Measurements from ENCODE around the gene CACNA1C.
"Not testable (repeated sequence)": the region's sequence is repeated elsewhere in the genome, so short reads cannot be mapped to it uniquely, and the experiment has no call there.

The CACNA1C gene

DNA sequence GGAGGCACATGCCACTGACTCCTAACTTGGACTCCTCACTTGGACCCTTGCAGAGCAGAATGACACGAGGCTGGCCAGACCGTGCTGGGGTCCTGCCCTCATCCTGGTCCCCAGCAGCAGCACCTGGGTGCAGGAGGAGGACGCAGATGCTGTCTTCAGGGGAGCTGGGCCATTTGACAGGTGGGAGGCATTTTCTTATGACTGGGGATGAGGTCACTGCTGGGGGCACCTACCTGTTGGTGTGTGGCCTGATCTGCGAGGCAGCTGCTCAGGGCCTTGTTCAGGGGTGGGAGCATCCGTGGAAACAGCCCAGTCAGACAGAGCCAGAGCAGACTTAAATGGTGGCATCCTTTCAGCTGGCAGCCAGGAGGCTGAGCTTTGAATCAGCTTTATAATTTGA, 57.3 kb downstream of the CACNA1C start:
- FAIRE-seq (no peak), DNase-seq (ENCODE audit: insufficient read length, low spot score) (no peak)

DNA sequence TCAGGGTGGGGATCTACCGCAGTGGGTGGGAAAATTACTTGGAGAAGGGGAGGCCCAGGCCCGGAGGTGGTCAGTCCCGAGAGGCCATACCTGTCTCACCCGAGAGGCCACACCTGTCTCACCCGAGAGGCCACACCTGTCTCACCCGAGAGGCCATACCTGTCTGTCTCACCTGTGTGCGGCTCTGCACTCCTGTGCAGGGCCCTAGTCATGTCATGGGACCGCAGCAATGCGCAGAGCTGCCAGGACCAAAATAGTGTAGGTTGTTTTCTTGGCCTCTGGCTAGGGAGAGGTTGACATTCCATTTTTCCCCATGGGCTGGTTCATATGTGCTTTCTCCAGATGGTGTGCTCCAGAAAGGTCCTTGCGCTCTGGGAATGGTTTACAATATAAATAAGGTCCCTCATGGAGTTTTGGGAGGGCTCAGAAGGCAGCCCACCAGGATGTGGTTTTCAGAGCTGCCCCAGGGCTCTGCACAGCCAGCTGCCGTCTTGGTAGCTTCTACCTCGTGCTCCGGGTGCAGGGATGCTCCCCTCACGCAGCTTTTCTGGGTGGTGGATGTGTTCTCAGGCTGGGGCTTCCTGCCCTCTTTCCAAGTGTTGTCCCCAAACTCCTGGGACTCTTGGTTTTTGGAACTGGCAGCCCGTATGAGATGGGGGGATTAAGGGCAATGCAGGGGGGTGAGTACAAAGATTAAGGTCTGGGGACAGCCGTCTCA, 58.2 kb downstream of the CACNA1C start:
- FAIRE-seq (no peak), DNase-seq (ENCODE audit: insufficient read length, low spot score) (no peak)

DNA sequence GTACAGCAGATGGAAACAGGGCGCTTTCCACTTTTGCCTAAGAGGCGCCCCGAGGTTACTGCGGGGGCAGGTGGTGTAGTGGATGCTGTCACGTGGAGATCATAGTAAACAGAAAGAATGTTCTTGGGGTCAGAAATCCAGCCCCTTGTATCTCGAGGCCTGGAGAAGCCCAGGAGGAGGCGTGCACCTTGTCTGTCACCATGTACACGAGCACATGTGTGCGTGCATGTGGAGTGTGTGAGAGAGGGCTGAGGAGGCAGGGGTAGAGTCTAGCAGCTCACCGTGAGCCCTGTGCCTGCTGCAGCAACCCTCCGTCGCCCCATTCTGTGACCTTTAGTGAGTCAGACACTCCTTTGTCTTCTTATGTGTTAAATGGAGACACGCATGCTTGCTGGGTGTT, 59.0 kb downstream of the CACNA1C start:
- DNase-seq (ENCODE audit: insufficient read length, low spot score) = no peak
- no peak for FAIRE-seq

DNA sequence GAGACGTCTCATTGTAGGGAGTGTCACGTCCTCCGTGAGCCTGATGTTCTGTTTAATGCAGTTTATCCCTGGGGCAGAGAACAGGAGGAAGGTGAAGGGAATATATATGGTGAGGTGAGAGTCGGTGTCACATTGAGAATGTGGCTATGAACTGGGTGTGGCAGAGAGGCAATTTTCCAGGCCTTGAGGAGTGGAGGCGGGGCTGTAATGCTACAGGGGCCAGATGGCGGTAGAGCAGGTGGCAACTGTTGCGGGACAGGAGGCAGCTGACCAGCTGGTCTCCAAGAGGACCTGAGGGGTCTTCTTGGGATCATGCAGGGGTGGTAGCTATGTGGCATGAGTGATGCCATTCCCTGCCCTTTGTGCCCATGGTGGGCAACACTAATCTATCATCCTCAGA, 59.6 kb downstream of the CACNA1C start:
- no peak for DNase-seq (ENCODE audit: insufficient read length, low spot score)

DNA sequence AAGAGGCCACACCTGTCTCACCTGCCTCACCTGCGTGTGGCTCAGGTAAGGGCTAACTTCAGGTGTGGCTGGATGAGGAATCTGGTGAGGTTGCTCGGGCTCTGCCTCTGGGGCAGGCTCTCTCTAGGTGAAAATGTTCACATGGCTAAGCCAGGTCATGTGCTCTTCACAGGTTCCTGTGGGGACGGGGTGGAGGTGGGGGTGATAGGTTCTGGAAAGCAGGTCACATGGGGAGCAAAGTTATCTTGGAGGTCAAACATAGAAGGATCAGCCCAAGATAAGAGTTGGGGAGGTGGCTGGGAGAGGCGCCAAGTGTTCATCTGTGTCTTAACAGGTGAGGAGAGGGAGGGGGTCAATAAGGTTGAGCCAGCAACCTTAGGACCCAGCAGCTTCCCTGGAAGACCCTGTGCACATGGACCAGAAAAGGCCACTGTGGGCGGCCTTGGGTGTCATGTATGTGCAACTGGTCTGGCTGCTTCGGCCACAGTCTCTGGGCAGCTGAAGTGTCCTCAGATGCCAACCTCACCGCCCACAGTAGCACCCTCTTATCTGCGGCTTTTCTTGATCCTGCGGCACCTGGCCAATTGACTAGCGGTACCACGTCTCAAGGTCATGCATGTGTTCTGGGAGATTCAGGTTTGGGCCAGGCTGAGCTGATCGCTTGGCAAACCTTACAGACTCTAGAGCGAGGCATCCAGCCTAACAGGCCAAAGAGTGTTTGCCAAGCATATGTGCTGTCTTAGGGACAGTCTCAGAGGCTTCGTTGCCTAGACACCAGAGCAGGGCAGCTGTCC, 60.5 kb downstream of the CACNA1C start:
- FAIRE-seq (no peak), DNase-seq (ENCODE audit: insufficient read length, low spot score) (no peak)

More for the DNA sequence above, 59.6 kb downstream of the CACNA1C start:
- FAIRE-seq = no peak

DNA sequence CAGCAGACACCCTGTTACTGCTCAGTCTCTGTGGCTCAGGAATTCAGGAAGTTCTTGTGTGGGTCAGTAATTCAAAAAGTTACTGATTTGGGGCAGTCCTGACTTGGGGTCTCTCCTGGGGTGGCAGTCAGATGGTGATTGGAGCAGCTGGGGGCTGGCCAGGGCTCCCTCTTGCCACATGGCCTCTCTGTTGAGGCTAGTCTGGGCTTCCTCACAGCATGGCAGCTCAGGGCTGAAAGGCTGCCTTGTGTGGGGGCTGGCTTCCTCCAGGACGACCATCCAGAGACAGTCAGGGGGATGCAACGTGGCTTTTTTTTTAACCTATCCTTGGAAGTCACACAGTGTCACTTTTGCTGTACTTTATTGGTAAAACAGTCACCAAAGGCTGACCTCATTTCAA, 61.3 kb downstream of the CACNA1C start:
- no peak for DNase-seq (ENCODE audit: insufficient read length, low spot score)
- no peak for FAIRE-seq

DNA sequence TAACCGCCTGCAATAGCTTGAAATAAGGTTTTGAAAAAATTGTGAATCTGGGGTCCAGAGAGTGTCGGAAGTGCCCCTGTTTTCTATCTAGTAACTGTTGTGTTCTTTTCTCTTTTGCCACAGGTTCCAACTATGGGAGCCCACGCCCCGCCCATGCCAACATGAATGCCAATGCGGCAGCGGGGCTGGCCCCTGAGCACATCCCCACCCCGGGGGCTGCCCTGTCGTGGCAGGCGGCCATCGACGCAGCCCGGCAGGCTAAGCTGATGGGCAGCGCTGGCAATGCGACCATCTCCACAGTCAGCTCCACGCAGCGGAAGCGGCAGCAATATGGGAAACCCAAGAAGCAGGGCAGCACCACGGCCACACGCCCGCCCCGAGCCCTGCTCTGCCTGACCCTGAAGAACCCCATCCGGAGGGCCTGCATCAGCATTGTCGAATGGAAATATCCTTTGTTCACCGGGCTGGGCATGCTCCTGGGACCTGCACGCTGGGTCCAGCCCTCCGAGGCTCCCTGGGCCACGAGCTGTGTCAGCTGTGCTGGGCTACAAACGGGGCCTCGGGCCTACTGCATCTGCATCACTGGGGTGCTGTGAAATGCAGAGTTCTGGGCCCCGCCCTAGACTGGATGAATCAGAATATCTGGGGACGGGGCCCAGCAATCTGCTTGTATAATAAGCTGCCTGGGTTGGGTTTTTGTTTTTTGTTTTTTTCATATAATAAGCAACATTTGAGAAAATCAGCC, 62.5 kb downstream of the CACNA1C start:
- DNase-seq (ENCODE audit: insufficient read length, low spot score) = no peak
- no peak for FAIRE-seq

DNA sequence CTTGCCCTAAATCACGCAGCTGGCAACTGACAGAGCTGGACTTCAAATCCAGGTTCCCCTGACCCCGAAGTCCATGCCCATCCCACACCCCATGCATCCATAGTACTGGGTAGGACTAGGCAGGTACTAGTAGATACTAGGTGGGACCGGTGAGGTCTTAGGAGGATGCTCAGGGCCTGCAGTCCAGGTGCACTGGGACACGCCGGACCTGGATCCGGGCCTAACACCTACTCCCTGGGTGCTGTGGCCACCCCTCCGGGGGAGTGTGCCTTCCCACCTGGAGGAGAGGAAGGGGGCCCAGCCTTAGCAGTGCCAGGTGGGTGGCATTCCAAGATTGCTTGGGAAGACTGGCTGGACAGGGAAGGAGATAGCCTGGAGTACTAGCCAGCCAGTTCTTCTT, 64.8 kb downstream of the CACNA1C start:
- DNase-seq (ENCODE audit: insufficient read length, low spot score) = no peak
- no peak for FAIRE-seq

DNA sequence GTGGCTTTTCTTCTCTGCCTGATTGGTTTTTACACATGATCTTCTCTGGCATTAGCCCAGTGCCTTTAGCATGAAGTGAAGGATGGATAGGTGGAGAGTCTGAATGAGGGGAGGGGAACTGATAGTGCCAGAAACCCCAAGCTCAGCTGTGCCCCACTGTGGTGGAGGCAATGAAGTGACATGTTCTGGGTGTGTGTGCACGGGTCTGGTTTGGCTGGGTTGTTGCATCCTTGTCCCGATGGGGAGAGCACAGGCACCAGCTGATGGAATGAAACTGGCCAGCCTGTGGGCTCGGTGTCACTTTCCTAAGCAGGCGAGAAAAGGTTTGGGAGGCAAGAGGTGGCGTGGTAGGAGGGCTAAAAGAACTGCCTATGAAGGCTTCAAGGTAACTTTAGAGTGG, 65.3 kb downstream of the CACNA1C start:
- no peak for FAIRE-seq
- peak; percentile 10 for DNase-seq (ENCODE audit: insufficient read length, low spot score)

DNA sequence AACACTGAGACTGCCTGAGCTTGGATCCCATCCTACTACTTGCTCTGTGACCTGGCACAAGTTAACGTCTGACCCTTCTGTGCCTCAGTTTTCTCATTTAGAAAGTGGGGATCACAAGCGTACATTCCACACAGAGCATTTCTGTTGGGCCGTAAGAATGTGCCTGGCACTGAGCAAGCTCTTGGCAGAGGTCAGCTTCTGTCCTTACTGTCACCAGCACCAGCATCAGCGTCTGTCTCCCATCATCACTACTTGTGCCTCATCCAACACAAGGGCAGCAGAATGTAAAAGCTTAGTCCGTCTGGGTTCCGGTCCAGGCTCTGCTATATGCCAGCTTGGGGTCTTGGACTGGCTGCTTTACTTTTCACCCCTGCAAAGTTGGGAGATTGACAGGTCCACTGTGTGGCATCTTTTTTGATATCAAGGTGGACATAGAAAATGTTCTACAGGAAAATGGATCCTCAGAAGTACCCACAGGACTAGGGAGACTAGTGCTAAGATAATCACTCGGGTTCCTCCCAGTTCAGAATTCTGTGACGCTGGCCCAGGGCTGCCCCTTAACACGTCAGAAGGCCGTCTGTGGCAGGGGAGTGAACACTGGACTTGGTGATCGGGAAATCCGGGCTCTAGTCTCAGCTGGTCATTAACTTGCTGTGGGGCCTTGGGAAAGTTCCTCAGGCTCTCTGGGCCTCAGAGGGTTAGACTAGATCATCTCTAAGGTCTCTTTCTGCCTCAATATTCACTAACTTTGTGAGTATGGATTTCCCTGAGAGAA, 65.9 kb downstream of the CACNA1C start:
- FAIRE-seq (no peak), DNase-seq (ENCODE audit: insufficient read length, low spot score) (no peak)

DNA sequence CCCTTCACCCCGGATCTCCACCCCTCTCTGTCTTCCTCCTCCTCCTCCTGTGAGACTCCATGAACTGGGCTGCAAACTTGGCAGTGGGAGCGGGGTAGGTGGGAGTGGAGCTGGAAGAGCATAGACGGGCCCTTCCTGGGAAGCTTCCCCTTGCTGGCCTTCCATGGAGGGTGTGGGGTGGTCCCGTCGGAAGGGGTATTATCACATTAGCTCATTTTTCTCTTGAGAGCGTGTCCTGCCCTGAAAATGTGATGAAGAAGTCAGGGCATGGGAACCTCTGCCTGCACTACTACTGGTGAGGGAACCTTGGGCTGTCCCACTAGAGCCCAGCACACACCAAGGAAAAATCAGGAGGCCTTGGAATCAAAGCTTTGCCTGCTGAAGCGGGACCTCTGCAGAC, 66.5 kb downstream of the CACNA1C start:
- FAIRE-seq (no peak), DNase-seq (ENCODE audit: insufficient read length, low spot score) (no peak)

DNA sequence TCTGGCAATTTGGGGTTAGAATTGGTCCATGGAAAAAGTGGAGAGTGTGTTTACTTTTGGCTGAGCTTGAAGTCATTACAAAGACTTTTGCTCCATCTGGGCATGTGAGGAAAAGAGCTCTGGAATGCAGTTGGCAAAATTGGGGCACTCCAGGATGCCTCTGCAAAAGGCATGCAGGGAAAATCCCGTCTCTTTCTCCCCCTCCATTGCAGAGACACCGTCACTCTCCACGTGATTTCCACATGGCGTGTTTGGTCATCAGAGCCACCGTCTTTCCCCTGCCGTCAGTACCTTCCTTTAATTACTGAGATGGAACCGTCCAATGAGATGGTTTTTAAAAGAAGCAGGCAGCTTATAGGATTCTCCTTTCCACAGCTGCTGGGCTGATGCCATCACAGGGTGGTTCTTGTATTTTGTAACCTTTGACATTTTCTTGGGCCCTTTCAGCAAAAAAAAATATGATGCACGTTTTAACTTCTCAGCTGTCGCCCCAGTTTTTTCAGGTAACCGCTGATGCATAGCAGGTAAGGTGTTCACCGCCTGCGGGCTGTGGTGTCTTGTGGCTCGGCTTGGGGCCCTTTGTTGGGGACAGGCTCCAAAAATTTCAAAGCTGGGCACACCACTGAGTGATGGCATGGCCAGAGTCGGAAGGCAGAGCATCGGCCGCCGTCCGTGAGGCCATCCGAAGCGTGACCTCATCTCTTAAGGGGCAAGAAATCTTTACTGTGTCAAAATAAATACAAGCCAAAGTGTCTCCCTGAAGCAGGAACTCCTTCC, 68.4 kb downstream of the CACNA1C start:
- FAIRE-seq = no peak

DNA sequence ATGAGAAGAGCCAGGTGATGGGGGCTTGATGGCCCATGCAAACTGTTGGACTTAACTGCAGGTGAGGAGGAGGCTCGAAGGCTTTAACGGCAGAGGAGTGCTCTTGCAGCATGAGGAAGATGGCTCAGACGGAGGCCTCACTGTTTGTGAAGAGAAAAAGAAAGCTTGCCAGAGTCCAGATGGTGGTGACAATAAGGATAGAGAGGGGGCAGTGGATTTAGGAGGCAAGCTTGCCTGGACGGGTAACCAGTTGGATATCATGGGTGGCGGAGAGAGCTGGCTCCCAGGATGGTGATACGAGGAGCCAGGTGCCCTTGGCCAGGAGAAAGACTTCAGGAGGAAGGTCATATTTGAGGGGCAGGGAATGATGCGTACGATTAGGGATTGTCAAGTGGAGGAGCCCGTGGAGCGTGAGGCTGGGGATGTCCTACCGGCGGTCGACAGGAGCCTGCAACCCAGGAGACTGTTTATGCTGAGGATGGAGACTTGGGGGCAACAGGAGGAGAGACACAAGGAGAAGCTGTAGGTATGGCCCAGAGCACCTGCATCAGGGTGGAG, 71.8 kb downstream of the CACNA1C start:
- no peak for DNase-seq (ENCODE audit: insufficient read length, low spot score)
- no peak for FAIRE-seq

More for the DNA sequence above, 68.4 kb downstream of the CACNA1C start:
- no peak for DNase-seq (ENCODE audit: insufficient read length, low spot score)

DNA sequence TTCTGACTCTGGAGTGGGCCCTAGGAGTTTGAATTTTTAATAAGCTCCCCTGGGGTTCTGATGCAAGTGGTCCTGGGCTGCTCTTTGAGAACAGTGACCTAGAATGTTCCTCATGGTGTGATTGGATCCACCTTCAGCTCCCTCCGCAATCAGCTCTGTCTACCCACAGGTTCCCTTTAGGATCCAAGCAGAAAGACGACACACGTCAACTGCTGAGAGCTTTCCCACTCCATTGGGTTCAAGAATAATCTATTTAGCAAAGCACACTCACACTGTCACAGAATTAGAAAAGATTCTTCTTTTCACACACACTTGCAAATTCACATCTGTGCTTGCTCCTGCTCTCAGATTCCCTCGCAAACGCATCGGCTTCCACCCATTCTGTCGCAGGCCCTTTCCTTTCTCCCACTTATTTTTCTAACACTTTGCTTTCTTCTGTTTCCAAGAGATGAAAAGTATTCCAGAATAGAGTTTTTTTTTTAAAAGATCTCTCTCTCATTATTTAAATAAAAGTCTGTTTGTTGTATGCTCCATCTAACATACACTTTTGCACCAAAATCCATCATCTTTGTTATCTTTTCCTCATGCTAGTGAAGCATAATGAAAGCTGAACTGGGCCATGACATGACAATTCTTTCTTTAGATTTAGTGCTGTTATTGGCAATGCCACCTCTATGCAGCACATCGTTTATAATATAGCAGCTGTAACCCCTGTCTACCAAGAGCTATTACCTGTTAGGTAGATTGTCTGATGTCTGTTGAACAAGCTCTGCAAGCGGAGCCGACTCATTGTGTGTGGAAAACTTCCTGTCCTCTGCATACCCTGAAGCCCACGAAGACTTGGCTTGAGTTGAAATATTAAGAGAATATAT, 73.1 kb downstream of the CACNA1C start:
- DNase-seq (ENCODE audit: insufficient read length, low spot score) = no peak
- FAIRE-seq = no peak

DNA sequence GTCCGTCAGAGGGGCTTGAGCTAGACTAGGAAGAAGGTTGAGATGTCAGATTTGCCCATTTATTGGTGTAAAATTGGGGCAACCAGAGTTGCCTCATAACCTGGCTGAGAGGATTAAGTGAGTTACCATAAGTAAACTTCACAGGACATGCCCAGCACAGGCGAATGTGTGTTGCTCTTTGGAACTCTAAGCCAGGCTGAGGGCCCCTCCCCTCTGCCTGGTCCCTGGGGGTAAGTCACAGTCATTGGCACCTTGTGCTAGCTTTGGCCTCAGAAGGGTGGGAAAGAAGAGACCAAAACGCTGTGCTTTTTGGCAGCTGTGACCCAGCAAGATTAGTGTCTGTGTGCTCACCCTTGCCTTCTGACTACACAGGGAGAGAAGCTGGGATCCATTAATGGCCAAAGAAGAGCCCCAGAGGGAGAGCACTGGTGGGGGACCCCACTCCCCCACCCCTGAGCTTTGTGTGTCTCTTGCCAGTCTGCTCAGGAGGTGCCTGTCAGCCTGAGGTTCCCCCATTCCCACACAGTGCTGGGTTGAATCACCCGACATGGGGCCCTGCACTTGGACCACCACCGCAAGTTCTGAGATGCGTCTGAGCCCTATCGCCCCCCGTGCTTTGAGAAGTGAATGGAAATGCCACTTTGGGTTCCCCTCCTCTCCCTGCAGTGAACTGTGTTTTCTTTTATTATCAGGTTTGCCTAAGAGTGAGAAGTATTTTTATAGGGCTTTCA, 74.1 kb downstream of the CACNA1C start:
- DNase-seq (ENCODE audit: insufficient read length, low spot score) = no peak
- no peak for FAIRE-seq

DNA sequence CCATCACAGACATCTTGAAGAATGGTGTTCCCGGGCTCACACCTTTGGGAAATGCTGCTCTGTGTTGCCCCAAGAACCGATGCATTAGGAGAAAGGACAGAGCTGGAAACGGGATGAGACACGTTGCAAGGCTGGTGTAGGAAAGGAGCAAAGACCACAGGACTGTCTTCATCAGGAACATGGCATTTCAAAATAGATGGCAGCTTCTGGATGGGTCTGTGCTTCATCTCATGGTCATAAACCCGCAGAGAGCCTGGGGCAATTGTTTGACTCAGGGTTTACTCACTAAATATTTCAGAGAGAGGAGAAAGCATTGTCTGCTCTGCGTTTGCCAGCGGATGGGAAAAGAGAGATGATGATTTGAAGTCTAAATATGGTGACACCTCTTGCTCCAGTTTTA, 76.3 kb downstream of the CACNA1C start:
- FAIRE-seq (no peak), DNase-seq (ENCODE audit: insufficient read length, low spot score) (no peak)

DNA sequence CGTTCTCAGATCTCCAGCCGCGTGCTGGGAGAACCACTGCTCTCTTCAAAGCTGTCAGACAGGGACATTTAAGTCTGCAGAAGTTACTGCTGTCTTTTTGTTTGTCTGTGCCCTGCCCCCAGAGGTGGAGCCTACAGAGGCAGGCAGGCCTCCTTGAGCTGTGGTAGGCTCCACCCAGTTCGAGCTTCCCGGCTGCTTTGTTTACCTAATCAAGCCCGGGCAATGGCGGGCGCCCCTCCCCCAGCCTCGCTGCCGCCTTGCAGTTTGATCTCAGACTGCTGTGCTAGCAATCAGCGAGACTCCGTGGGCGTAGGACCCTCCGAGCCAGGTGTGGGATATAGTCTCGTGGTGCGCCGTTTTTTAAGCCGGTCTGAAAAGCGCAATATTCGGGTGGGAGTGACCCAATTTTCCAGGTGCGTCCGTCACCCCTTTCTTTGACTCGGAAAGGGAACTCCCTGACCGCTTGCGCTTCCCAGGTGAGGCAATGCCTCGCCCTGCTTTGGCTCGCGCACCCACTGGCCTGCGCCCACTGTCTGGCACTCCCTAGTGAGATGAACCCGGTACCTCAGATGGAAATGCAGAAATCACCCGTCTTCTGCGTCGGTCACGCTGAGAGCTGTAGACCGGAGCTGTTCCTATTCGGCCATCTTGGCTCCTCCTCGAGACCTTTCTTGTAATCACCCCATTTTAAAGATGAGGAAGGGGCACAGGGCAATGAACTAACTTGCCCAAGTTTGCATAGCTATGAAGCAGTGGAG, 83.1 kb downstream of the CACNA1C start:
- DNase-seq (ENCODE audit: insufficient read length, low spot score); FAIRE-seq: not testable (repeated sequence)
